ENCODE measurements around the gene CST4.
"Not testable (repeated sequence)": the region's sequence is repeated elsewhere in the genome, so short reads cannot be mapped to it uniquely, and the experiment has no call there.

Gene CST4, protein sequence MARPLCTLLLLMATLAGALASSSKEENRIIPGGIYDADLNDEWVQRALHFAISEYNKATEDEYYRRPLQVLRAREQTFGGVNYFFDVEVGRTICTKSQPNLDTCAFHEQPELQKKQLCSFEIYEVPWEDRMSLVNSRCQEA

DNA sequence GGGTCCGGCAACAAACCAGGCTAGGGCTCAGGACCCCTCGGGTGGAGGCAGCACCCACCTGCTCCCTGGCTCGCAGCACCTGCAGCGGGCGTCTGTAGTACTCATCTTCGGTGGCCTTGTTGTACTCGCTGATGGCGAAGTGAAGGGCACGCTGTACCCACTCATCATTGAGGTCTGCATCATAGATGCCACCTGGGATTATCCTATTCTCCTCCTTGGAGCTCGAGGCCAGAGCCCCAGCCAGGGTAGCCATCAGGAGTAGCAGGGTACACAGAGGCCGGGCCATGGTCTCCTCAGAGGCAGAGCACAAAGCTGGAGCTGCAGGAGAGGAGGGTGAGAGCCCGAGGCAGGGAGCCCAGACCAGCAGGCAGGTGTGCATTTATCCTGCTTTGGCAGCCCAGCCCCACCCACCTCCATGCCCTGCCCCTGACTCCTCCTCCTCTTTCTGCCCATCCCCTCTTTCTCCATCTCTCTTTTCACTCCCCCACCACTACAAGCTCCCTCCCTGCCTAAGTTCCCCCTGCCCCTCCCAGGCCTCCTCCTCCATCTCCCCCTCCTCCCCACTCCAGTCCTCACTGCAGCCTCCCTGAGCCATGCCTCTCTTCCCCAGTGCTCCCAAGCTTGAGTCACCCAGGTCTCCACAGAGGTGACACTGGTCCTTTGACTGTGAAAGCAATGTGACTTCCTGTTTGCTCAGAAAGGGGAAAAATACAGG is at the start of gene CST4:
Gene CST4, minus strand, starts transcription at position 355 of the 715 bp plus-strand sequence. Its CDS starts 69 bp downstream, at position 286.
- not testable (repeated sequence) for H3K4me3 ChIP-seq (ENCODE audit: low read depth, low read length)

DNA sequence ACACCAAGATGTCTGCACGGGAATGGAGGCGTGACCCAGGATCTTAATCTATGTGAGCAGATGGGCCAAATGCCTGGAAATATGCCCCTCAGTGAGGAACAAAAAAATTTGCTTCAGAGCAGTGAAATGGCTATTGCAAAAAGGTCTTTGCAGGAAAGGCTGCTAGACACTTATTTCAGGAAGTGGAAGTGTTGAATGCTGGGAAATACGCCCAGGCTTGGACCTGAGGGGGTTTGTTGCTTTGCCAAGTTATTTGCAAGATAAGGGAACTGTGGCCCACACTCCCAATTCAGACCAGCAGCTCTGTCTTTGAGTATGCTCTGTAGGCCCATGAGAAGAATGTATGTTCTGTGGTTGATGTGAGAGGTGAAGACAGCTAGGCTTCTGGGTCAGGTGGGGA is 46.6 kb upstream of the CST4 start:
- H3K4me3 ChIP-seq (ENCODE audit: low read depth, low read length): not testable (repeated sequence)

DNA sequence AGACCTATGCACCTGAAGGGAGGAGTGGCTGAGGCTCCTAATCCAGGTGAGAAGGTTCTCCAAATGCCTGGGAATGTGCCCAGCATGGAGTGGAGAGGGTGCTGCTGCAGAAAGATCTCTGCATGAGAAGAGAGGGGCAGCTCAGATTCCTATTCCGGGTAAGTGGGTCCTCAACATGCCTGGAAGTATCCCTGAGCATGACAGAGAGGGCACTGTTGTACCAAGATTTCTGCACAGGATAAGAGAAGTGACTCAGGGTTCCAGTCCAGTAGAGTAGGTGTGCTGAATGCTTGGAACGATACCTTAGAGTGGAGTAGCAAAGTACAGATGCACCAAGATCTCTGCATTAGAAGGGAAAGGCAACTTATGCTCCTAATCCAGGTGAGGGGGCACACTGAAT is 46.1 kb upstream of the CST4 start:
- H3K4me3 ChIP-seq (ENCODE audit: low read depth, low read length): not testable (repeated sequence)

DNA sequence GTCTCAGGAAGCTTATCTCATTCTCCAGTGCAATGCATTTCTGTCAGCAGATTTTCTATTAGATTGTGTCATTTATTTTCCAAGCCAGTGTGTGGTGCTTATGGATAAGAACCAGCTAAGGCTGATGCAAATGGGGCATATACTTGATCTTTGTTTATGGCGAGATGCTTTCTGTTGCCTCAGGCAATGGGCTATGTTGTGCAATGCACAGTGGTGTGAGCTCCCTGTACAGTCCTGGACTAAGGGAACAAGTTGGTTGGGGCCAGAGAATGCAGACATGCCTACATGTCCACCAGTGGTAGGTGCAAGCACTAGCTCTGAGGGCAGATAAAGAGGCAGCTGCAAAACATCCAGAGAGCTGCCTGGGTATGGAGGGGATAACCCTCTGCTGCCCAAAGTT is 45.6 kb upstream of the CST4 start:
- not testable (repeated sequence) for H3K4me3 ChIP-seq (ENCODE audit: low read depth, low read length)

DNA sequence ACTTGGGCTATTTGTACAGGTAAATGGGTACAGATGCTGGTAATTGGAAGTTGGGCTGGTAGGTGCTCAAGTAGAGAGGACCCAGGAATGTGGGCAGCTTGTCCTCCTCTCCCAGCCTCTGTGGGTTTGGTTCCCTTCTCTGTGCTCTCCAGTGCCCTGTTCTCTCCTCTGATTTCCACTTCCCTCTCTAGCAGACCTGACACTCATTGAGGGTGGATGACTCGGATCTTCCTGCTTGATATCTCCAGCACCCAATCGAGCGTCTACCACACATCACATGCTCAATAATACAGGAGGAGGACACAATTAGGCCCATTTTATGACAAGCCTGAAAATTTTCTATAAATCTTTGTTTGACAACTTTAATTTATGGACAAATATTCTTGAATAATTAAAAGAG is 38.2 kb upstream of the CST4 start:
- no peak overlapping the region for H3K4me3 ChIP-seq (ENCODE audit: low read depth, low read length)

DNA sequence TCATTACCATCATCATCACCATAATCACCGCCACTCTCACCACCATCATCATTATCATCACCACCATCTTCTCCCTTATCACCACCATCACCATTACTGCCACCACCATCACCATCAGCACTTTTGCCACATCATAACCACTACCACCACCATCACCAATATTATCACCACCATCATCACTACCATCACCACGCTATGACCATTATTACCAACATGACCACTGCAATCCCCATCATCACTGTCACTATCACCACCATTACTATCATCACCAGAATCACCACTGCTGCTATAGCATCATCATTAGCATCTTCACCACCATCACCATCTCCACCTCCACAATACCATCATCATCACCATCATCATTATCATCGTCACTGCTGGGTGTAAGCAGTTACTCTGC is 36.3 kb upstream of the CST4 start:
- H3K4me3 ChIP-seq (ENCODE audit: low read depth, low read length): no peak overlapping the region

DNA sequence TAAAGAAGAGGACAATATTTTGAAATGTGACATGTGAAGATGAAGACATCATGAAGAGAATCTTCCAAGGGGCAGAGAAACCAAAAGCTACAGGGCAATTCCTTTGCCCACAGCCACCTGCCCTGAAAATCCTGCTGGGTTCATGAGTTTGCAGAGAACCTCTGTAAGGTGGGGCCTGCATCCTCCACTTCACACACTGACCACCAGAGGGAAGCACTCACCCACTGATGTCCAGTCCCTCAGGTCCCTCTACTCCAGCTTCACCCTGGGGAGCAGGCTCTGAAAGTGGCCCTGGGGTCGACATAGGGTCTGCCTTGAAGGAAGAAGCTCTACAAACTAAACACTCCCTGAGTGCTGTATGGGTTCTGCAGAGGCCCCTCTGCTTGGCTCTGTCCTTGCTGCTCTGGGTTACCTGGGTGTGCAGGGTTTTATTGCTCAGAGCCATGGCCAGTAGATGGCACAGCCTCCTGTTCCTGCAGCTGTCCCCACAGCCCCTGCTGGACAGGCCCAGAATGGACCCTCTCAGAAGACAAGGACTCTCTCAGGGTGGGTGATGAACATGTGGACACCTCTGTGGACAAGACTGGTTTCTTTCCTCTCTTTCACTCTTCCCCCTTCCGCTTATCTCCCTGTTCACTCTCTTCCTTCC is 34.9 kb upstream of the CST4 start:
- H3K4me3 ChIP-seq (ENCODE audit: low read depth, low read length): not testable (repeated sequence)

DNA sequence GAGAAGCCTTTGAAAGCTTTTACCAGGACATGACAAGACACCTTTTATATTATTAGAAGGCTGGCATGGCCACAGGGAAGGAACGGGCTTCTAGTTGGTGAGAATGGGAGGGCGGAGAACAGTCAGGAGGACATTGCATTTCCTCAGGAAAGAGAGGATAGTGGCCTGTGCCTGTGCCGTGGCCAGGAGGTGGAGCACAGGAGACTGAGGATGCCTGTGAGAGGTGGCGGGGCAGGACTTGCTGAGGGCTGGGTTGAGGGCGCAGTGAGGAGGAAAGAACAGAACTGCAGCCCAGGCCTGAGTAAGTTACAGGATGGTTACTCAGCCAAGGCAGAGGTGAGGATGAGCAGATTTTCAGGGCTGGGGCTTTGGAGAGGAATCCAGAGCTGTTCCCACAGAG is 34.0 kb upstream of the CST4 start:
- H3K4me3 ChIP-seq (ENCODE audit: low read depth, low read length): not testable (repeated sequence)

DNA sequence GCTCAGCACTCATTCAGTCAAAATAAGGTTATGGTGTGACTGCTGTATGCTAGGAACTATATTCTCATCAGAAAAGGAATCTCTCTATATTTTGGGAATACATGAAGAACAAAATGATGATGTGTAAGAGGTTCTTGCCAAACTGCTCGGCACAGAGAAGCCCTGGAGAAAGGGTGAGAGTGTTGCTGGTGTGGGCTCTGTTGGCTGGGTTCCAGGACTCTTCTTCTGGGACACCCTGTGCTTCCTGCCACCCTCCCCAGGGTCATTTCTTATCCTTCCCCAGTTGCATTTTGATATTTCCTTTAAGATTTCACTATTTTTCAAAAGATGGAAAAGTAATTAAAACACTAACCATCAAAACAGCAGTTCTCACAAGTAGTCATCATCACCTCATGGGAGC is 33.1 kb upstream of the CST4 start:
- H3K4me3 ChIP-seq (ENCODE audit: low read depth, low read length): no peak overlapping the region

DNA sequence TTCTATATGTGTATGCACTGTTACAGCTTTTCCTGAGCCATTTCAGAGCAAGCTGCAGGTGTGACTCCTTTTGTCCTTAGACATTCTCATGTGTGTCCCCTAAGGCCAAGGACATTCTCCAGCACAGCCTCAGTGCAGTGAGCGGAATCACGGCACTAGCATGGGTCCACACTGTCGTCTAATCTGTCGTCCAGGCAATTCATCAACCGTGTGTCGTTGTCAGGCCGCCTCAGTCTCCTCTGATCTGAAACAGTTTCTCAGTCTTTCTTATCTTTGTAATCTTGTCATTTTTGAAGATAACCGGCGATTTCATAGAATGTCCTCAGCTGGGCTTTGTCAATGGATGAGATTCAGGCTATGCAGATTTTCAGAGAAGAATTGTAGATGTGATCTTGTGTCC is 30.5 kb upstream of the CST4 start:
- not testable (repeated sequence) for H3K4me3 ChIP-seq (ENCODE audit: low read depth, low read length)

DNA sequence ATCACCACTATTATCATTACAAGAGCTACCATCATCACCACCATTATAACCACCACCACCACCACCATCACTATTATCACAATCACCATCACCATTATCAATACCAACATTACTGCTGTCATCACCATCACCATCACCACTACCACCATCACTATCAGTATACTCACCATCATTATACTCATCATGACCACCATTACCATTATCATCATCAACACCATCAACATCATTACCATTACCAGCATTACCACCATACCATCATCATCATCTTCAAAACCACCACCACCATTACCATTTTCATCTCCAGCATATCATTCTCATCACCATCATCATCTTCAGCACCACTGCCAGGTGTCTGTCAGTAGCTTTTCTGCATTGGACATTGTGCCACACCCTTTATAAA is 22.9 kb upstream of the CST4 start:
- H3K4me3 ChIP-seq (ENCODE audit: low read depth, low read length): not testable (repeated sequence)

DNA sequence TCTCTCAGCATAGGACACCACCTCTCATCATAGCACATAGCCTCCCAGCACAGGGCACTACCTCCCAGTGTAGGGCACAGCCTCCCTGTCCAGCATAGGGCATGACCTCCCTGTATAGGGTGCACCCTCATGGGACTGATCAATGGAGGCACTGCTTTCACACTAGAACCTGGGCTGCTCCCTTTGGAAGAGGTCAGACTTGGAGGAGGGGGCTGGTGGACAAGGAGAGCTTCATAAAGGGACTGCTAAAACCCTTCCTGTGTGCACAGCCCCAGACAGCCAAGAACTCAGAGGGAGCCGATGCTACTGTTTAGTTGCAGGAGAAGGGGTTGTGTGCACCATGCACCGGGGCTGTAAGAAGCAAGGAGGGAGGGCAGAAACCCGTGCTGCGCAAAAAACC is 21.9 kb upstream of the CST4 start:
- no peak overlapping the region for H3K4me3 ChIP-seq (ENCODE audit: low read depth, low read length)

DNA sequence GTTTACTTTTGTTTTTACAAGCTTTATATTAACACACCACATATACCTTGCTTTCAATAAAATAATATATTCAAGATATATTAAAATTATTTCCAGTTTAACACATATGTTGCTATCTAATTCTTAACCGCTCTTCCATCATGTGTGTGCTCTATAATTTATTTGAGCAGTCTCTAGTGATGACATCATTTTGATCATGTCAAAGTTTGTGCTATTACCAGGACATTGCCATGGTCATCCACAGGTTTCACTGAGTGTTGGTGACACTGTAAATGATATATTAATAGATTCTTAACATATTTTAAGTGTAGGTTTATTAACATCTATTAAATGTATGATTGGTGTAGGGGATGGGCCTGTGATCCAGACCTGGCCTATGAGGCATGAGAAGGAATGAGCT is 17.1 kb upstream of the CST4 start:
- H3K4me3 ChIP-seq (ENCODE audit: low read depth, low read length): no peak overlapping the region

DNA sequence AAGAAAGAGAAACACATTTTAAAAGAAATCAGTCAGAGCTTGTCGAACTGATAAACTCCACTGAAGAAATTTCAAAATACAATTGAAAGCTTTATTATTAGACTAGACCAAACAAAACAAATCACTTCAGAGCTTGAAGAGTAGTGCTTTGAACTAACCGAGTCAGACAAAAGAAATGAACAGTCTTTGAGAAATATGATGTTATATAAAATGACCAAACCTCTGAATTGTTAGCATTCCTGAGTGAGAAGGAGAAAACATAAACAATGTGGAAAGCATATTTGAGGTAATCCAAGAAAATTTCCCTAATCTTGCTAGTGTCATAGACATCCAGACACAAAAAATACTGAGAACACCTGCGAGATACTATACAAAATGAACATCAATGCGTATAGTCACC is 13.2 kb upstream of the CST4 start:
- H3K4me3 ChIP-seq (ENCODE audit: low read depth, low read length): no peak overlapping the region

DNA sequence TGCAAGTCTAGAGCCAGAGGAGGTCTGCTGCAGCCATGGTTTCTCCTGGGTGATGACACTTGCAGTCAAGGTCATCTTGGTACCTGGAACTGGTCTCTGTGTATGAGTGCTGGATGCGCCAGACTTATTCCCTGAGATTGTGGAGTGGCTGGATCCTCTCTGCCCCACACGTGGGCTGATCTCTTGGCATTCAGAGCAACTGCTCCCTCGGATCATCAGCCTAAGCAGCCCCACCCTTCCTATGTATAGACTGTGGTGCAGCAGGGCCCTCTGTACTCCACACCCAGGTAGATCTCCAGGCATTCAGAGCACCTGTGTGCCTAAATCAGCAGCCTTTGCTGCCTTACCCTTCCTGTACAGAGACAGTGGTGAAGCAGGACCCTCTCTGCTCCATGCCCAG is 12.1 kb upstream of the CST4 start:
- H3K4me3 ChIP-seq (ENCODE audit: low read depth, low read length): no peak overlapping the region

DNA sequence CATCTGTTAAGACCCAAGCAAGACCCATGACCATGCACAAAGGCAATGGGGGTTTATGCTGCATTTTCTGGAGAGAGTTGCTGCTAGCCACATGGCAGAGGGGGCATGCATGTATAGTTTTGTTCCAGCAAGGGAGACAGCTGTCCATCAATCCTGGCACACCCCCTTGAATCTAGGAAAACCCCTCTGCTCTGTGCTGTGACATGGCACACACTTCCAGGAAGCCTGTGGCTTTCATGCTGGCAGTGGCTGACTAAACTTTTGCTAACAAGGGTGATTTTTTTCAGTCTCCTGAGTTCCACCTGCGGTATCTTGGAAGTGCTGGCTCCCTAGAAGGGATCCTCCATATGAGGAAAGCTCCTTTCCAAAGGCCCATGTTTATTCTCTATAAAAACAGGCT is 9.1 kb upstream of the CST4 start:
- H3K4me3 ChIP-seq (ENCODE audit: low read depth, low read length): no peak overlapping the region

DNA sequence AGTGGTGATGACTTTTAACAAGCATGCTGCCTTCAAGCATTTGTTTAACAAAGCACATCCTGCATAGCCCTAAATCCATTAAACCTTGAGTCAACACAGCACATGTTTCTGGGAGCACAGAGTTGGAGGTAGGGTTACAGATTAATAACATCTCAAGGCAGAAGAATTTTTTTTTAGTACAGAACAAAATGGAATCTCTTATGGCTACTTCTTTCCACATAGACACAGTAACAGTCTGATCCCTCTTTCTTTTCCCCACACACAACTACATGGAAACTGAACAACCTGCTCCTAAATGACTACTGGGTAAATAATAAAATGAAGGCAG is 6.2 kb upstream of the CST4 start:
- not testable (repeated sequence) for H3K4me3 ChIP-seq (ENCODE audit: low read depth, low read length)

DNA sequence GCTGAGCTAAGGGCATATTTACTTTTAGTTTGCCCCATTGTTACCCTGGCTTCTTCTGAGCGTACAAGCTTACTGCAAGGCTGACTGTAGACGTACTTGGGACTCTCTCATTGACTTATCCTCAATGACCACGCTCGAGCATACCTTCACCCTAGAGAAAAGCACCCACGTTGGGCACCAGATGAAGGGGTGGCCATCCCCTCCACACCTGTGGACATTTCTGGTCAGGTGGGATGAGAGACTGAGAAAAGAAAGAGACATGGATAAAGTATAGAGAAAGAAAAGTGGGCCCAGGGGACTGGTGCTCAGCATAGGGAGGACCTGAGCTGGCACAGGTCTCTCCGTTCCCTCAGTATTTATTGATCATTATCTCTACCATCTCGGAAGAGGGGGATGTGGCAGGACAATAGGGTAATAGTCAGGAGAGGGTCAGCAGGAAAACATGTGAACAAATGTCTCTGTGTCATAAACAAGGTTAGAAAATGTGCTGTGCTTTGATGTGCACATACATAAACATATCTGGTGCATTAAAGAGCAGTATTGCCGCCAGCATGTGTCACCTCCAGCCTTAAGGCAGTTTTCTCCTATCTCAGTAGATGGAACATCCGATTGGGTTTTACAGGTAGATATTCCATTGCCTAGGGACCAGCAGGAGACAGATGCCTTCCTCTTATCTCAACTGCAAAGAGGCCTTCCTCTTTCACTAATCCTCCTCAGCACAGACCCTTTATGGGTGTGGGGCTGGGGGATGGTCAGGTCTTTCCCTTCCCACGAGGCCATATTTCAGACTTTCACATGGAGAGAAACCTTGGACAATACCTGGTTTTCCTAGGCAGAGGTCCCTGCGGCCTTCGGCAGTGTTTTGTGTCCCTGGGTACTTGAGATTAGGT is 5.6 kb upstream of the CST4 start:
- H3K4me3 ChIP-seq (ENCODE audit: low read depth, low read length): not testable (repeated sequence)

DNA sequence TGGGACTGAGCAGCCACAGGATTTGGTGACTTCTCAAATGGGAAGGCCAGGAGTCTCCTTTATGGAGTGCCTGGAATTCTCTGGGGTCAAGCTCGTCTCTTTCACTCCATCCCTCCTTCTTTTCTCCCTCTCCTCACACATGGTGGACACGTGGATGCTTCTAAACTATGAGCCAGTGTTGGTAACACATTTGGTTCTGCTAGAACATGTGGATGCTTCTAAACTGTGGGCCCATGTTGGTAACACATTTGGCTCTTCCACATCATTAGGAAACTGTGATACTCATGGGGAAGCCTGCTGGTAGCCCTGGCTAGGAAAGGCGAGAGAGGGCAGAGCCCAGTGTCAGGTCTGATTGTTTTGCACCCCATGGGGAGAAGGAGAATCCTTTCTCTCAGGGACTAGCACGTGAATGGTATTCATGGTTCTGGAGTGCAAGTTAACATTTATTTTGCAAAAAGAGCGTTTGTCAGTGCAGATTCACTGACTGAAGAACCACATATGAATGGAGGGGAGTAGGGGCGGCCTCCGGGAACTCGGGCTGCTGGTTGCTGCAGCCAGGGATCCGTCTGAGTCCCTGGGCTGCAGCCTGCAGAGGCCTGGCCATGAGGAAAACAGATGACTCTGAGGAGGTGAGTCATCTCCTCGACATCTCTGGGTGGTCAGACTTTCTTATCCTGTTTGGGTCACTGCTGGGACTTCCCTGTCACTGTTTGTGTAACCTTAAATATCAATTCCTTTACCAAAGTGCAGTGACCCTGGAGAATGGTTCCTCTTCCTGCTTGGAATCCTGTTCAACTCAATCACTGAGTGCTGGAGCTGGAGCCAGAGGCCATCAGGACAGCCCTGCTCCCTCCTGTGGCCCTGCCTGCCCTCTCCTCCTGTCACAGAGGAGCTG is 4.1 kb upstream of the CST4 start:
- H3K4me3 ChIP-seq (ENCODE audit: low read depth, low read length): not testable (repeated sequence)

DNA sequence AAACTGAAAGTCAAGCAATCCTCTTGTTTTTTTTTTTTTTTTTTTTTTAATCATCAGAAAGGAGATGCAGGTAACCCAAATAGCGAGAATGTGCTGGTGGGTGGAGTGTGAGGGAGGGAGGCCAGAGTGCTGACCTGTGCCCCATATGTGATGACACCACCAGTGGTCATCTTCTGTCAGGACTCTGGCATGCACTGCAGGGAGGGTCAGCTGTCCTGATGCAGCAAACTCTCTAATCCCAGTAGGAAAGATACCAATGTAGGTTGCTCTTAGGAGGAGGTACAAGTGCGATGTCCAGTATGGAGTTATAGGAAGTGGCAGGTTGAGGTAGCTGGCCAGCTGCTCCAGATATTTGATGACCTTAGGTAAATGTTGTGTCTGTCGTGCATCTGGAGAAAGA is 2.8 kb upstream of the CST4 start:
- no peak overlapping the region for H3K4me3 ChIP-seq (ENCODE audit: low read depth, low read length)

DNA sequence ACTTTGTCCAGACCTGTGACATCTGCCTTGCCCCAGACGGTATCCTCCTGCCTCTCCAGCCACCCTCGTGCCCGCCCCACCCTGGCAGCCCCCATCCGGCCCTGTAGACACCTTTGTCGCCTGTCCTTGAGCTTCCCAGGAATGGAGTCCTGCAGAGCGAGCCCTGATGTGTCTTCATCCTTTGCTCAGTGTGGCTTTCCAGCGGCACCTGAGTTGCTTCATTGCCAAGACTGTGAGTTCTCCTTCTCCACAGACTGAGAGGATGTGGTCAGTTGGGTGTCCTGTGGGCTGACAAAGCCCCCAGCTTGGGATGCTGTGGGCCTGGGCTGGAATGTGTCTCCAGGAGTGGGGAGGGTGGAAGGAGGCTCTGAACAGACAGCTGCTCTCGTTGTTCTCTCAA is 1.7 kb upstream of the CST4 start:
- H3K4me3 ChIP-seq (ENCODE audit: low read depth, low read length): no peak overlapping the region

Data from iPS-11a (cell line).